HCT116 (cell line): Measurements from ENCODE around the gene YWHAE. TPM values are rescaled to one million over a fixed set of nuclear protein-coding genes. Genes with fewer than 3 reads are reported as not detected.

Experiments used
- ATAC-seq: fragments of 200-7000 bp; cut with Tn5 transposase; 2 replicates; pipeline ENCODE4 v1.9.1; 2020; ENCODE audit warnings: mild to moderate bottlenecking, moderate library complexity
- BruUV-seq: library from RNA; stranded (reverse); fragments of 400-500 nt; replicated peaks from 2 replicates; lab custom pipeline; 2021; lab: Mats Ljungman, UMichigan
- CTCF ChIA-PET: fragments of 300-600 bp; sonication (Branson Sonifier 250); formaldehyde crosslinking; loops from one replicate; lab custom pipeline; 2021; ENCODE audit warnings: antibody characterized with exemption; lab: Charles Lee
- POLR2A ChIA-PET: fragments of 300-600, 350-600 bp; sonication (Branson Sonifier 250); formaldehyde crosslinking; loops from one replicate; lab custom pipeline; 2021; ENCODE audit warnings: antibody characterized with exemption; lab: Charles Lee
- RAD21 ChIA-PET, 2 experiments: fragments of 300-600 bp; sonication (Branson Sonifier 250); formaldehyde crosslinking; loops; one replicate each; lab custom pipeline; 2023; ENCODE audit warnings: low total read pairs in 2 of 2; ENCODE audit not compliant: uncharacterized antibody in 2 of 2, unreplicated experiment in 2 of 2, low non-redundant PET in 1 of 2; lab: Charles Lee
- DNase-seq: peaks from one replicate; pipeline ENCODE4 v3.0.0-alpha.2; 2010; ENCODE audit warnings: low read depth, low spot score
- H2AFZ ChIP-seq: fragments of 200-600 bp; shearing (Covaris generic), sonication (generic); 2 replicates; pipeline ENCODE4 v1.6.1; 2017; ENCODE audit warnings: low read depth, mixed run types, mixed read lengths, antibody characterized with exemption, low read length; ENCODE audit not compliant: poor library complexity, severe bottlenecking
- H3K27ac ChIP-seq: 2 replicates; pipeline ENCODE4 v1.5.1; 2012; ENCODE audit warnings: low read depth, low read length
- H3K27me3 ChIP-seq: fragments of 200-600 bp; sonication (generic); 2 replicates; pipeline ENCODE4 v1.6.1; 2016; ENCODE audit warnings: mixed run types, low read length, mixed read lengths; ENCODE audit not compliant: insufficient read depth
- H3K36me3 ChIP-seq, 2 experiments: fragments of 200-500 bp in 1 of 2; fragments of 200-600 bp in 1 of 2; sonication (Bioruptor generic) in 1 of 2; sonication (generic) in 1 of 2; 2 replicates each; pipeline versions ENCODE4 v1.5.1 to v1.6.1; 2014 to 2016; ENCODE audit warnings: low read length in 2 of 2, inconsistent platforms in 1 of 2, mixed read lengths in 1 of 2, mixed run types in 1 of 2; ENCODE audit not compliant: insufficient read depth in 2 of 2, control insufficient read depth in 1 of 2
- H3K4me1 ChIP-seq, 2 experiments: fragments of 200-600 bp in 1 of 2; sonication (generic) in 1 of 2; 2 replicates each; pipeline versions ENCODE4 v1.5.1 to v1.6.1; 2012 to 2017; ENCODE audit warnings: low read length in 2 of 2, inconsistent platforms in 1 of 2, mild to moderate bottlenecking in 1 of 2, mixed read lengths in 1 of 2, mixed run types in 1 of 2, moderate library complexity in 1 of 2; ENCODE audit not compliant: insufficient read depth in 2 of 2, control insufficient read depth in 1 of 2
- H3K4me2 ChIP-seq: fragments of 200-600 bp; sonication (generic); 2 replicates; pipeline ENCODE4 v1.6.1; 2017; ENCODE audit warnings: mixed run types, low read length, mixed read lengths
- H3K4me3 ChIP-seq, 2 experiments: fragments of 200-600 bp in 1 of 2; sonication (generic) in 1 of 2; replicated peaks in 1 of 2; 2 replicates each; pipeline ENCODE4 v1.5.1; 2011 to 2016; ENCODE audit warnings: low read length in 2 of 2, control low read depth in 1 of 2, low read depth in 1 of 2, mild to moderate bottlenecking in 1 of 2, mixed read lengths in 1 of 2, mixed run types in 1 of 2
- H3K79me2 ChIP-seq: fragments of 200-600 bp; sonication (generic); 2 replicates; pipeline ENCODE4 v1.6.1; 2017; ENCODE audit warnings: mild to moderate bottlenecking, mixed run types, low read length, moderate library complexity, mixed read lengths; ENCODE audit not compliant: insufficient read depth
- H3K9ac ChIP-seq: fragments of 200-600 bp; sonication (generic); 2 replicates; pipeline ENCODE4 v1.6.1; 2016; ENCODE audit warnings: low read length, mixed read lengths
- H3K9me2 ChIP-seq: fragments of 200-600 bp; sonication (generic), shearing (Covaris generic); 2 replicates; pipeline ENCODE4 v1.6.1; 2017; ENCODE audit warnings: mixed run types, mild to moderate bottlenecking, moderate library complexity; ENCODE audit not compliant: insufficient read depth
- H3K9me3 ChIP-seq, 2 experiments: fragments of 200-500 bp in 1 of 2; fragments of 200-600 bp in 1 of 2; sonication (Bioruptor generic) in 1 of 2; sonication (generic) in 1 of 2; 2 replicates each; pipeline ENCODE4 v1.6.1; 2014 to 2017; ENCODE audit warnings: low read length in 2 of 2, mixed read lengths in 2 of 2, inconsistent platforms in 1 of 2, low read depth in 1 of 2, mild to moderate bottlenecking in 1 of 2, mixed run types in 1 of 2, moderate library complexity in 1 of 2; ENCODE audit not compliant: control insufficient read depth in 1 of 2, insufficient read depth in 1 of 2
- H4K20me1 ChIP-seq: fragments of 200-600 bp; sonication (generic), shearing (Covaris generic); 2 replicates; pipeline ENCODE4 v1.6.1; 2017; ENCODE audit warnings: mixed run types, mild to moderate bottlenecking, moderate library complexity; ENCODE audit not compliant: insufficient read depth
- CEBPB ChIP-seq: IDR thresholded peaks from 2 replicates; pipeline ENCODE4 v1.6.1; 2012; ENCODE audit warnings: low read depth
- EGR1 ChIP-seq: IDR thresholded peaks from 2 replicates; pipeline ENCODE4 v1.6.1; 2012; ENCODE audit warnings: low read depth
- ELF1 ChIP-seq: IDR thresholded peaks from 2 replicates; pipeline ENCODE4 v1.6.1; 2012; ENCODE audit warnings: low read depth, borderline replicate concordance
- EZH2 ChIP-seq: fragments of 200-600 bp; sonication (generic); IDR thresholded peaks from 2 replicates; pipeline ENCODE4 v1.6.1; 2017; ENCODE audit warnings: antibody characterized with exemption, mixed run types
- EZH2phosphoT487 ChIP-seq: fragments of 200-600 bp; IDR thresholded peaks from 2 replicates; pipeline ENCODE4 v1.6.1; 2018; ENCODE audit warnings: antibody characterized with exemption, borderline replicate concordance
- JUND ChIP-seq: IDR thresholded peaks from 2 replicates; pipeline ENCODE4 v1.6.1; 2012
- POLR2A ChIP-seq: IDR thresholded peaks from 2 replicates; pipeline ENCODE4 v1.7.0; 2011; ENCODE audit warnings: borderline replicate concordance; ENCODE audit not compliant: insufficient read depth, insufficient read length; ENCODE audit errors: extremely low read depth
- POLR2AphosphoS5 ChIP-seq: IDR thresholded peaks from 2 replicates; pipeline ENCODE4 v1.6.1; 2011; ENCODE audit warnings: mild to moderate bottlenecking, low read depth, low read length, moderate library complexity
- RAD21 ChIP-seq: IDR thresholded peaks from 2 replicates; pipeline ENCODE4 v1.6.1; 2012; ENCODE audit warnings: low read depth, mild to moderate bottlenecking
- SIN3A ChIP-seq: IDR thresholded peaks from 2 replicates; pipeline ENCODE4 v1.6.1; 2012; ENCODE audit warnings: low read depth
- SP1 ChIP-seq: IDR thresholded peaks from 2 replicates; pipeline ENCODE4 v1.6.1; 2012; ENCODE audit warnings: low read depth
- TCF7L2 ChIP-seq: IDR thresholded peaks from 2 replicates; pipeline ENCODE4 v1.7.0; 2011; ENCODE audit warnings: borderline replicate concordance, inconsistent platforms; ENCODE audit not compliant: insufficient read depth, insufficient read length; ENCODE audit errors: extremely low read depth
- YY1 ChIP-seq: IDR thresholded peaks from 2 replicates; pipeline ENCODE4 v1.6.1; 2011; ENCODE audit warnings: low read length, low read depth, moderate library complexity, mild to moderate bottlenecking; ENCODE audit not compliant: insufficient replicate concordance; ENCODE audit errors: extremely low read depth
- ZNF274 ChIP-seq: fragments of 200-500 bp; sonication (Bioruptor generic); IDR thresholded peaks from 2 replicates; pipeline ENCODE4 v1.6.1; 2014; ENCODE audit warnings: mild to moderate bottlenecking, low read depth, low read length, inconsistent platforms
- intact Hi-C: fragments of 100-400 bp; cut with micrococcal nuclease; formaldehyde crosslinking; loops from 2 replicates; pipeline ENCODE4 v1.10.0; 2022
- total RNA-seq: library from RNA; stranded (reverse); gene quantifications from one replicate; pipeline ENCODE4 v1.2.1, GENCODE V29; 2021; ENCODE audit not compliant: unreplicated experiment
- TF ChIP-seq, protein P1 (sequence below): IDR thresholded peaks from 2 replicates; pipeline ENCODE4 v1.6.1; 2012
- TF ChIP-seq, protein P2 (sequence below), 3 experiments: fragments of 200-600 bp in 1 of 3; sonication (generic) in 1 of 3; IDR thresholded peaks in 2 of 3; conservative IDR thresholded peaks in 1 of 3; 2 replicates each; pipeline ENCODE4 v1.5.1; 2012 to 2017; ENCODE audit warnings: low read depth in 2 of 3, low read length in 2 of 3, antibody characterized with exemption in 1 of 3, borderline replicate concordance in 1 of 3, control low read depth in 1 of 3, mild to moderate bottlenecking in 1 of 3, mixed read lengths in 1 of 3, mixed run types in 1 of 3, moderate library complexity in 1 of 3; ENCODE audit not compliant: insufficient read depth in 1 of 3
- TF ChIP-seq, protein P3 (sequence below): IDR thresholded peaks from 2 replicates; pipeline ENCODE4 v1.6.1; 2012; ENCODE audit warnings: low read depth

The YWHAE gene
- total RNA-seq, 1 experiment from 2014 or later: 735 TPM

DNA sequence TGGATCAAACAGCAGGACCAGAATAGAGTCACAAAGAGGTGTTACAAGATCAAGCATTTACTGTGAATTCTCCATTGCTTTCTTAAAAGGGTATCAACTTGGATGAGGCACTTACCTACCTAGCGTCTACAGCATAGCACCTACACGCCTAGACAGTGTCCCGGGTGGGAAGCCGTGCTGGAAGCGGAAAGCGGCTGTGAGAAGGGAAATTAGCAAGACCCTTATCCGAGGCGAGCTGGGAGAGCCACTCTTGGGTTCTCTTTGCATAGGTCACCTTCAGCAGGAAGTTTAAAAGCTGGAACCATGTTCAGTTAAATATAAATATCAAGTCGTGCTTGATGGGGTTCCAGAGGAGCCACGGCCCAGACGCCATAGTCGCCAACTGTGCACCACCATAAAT is 74.3 kb downstream of the YWHAE start:
- H3K4me1 ChIP-seq: no peaks in the 10 kb centered on the region
- CTCF ChIA-PET: no interaction called here
- intact Hi-C loops: no loop called here
- H3K36me3 ChIP-seq: no peaks in the 10 kb centered on the region
- DNase-seq (no peak), ATAC-seq (no peak)
- no peak overlapping the region for H2AFZ ChIP-seq
- no peak overlapping the region for H3K4me2 ChIP-seq
- H3K9ac ChIP-seq: no peak overlapping the region
- TF ChIP-seq JUND (no peak), SIN3A (no peak), EGR1 (no peak), YY1 (no peak), CEBPB (no peak), POLR2AphosphoS5 (no peak), RAD21 (no peak), TCF7L2 (no peak), POLR2A (no peak), EZH2 (no peak), ELF1 (no peak), EZH2phosphoT487 (no peak), ZNF274 (no peak), SP1 (no peak)
- TF ChIP-seq, protein P1, sequence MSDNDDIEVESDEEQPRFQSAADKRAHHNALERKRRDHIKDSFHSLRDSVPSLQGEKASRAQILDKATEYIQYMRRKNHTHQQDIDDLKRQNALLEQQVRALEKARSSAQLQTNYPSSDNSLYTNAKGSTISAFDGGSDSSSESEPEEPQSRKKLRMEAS: no peak
- TF ChIP-seq, protein P2, sequence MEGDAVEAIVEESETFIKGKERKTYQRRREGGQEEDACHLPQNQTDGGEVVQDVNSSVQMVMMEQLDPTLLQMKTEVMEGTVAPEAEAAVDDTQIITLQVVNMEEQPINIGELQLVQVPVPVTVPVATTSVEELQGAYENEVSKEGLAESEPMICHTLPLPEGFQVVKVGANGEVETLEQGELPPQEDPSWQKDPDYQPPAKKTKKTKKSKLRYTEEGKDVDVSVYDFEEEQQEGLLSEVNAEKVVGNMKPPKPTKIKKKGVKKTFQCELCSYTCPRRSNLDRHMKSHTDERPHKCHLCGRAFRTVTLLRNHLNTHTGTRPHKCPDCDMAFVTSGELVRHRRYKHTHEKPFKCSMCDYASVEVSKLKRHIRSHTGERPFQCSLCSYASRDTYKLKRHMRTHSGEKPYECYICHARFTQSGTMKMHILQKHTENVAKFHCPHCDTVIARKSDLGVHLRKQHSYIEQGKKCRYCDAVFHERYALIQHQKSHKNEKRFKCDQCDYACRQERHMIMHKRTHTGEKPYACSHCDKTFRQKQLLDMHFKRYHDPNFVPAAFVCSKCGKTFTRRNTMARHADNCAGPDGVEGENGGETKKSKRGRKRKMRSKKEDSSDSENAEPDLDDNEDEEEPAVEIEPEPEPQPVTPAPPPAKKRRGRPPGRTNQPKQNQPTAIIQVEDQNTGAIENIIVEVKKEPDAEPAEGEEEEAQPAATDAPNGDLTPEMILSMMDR (IDR thresholded peaks at IDR 0.05 in 2 of 3, conservative IDR thresholded peaks at IDR 0.05 in 1 of 3; ENCODE audit: borderline replicate concordance in 1 of 3, insufficient read depth in 1 of 3, low read depth in 2 of 3, low read length in 2 of 3): no peak
- TF ChIP-seq, protein P3, sequence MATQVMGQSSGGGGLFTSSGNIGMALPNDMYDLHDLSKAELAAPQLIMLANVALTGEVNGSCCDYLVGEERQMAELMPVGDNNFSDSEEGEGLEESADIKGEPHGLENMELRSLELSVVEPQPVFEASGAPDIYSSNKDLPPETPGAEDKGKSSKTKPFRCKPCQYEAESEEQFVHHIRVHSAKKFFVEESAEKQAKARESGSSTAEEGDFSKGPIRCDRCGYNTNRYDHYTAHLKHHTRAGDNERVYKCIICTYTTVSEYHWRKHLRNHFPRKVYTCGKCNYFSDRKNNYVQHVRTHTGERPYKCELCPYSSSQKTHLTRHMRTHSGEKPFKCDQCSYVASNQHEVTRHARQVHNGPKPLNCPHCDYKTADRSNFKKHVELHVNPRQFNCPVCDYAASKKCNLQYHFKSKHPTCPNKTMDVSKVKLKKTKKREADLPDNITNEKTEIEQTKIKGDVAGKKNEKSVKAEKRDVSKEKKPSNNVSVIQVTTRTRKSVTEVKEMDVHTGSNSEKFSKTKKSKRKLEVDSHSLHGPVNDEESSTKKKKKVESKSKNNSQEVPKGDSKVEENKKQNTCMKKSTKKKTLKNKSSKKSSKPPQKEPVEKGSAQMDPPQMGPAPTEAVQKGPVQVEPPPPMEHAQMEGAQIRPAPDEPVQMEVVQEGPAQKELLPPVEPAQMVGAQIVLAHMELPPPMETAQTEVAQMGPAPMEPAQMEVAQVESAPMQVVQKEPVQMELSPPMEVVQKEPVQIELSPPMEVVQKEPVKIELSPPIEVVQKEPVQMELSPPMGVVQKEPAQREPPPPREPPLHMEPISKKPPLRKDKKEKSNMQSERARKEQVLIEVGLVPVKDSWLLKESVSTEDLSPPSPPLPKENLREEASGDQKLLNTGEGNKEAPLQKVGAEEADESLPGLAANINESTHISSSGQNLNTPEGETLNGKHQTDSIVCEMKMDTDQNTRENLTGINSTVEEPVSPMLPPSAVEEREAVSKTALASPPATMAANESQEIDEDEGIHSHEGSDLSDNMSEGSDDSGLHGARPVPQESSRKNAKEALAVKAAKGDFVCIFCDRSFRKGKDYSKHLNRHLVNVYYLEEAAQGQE: no peak
- H3K27ac ChIP-seq: no peak overlapping the region
- POLR2A ChIA-PET: no interaction called here
- no peaks in the 10 kb centered on the region for H3K27me3 ChIP-seq
- BruUV-seq: no TSS peak
- RAD21 ChIA-PET: no interaction called here
- H3K9me2 ChIP-seq: no peaks in the 10 kb centered on the region
- H3K9me3 ChIP-seq: no peaks in the 10 kb centered on the region
- no peaks in the 10 kb centered on the region for H4K20me1 ChIP-seq
- H3K79me2 ChIP-seq: no peaks in the 10 kb centered on the region
- H3K4me3 ChIP-seq: no peak overlapping the region
